NCI-H128 (cell line): ENCODE data around the gene EXOC3L1.

Source experiments
- DNase-seq: peaks from one replicate; lab custom pipeline; 2025; ENCODE audit not compliant: unreplicated experiment; lab: John Stamatoyannopoulos, UW

EXOC3L1 gene

DNA sequence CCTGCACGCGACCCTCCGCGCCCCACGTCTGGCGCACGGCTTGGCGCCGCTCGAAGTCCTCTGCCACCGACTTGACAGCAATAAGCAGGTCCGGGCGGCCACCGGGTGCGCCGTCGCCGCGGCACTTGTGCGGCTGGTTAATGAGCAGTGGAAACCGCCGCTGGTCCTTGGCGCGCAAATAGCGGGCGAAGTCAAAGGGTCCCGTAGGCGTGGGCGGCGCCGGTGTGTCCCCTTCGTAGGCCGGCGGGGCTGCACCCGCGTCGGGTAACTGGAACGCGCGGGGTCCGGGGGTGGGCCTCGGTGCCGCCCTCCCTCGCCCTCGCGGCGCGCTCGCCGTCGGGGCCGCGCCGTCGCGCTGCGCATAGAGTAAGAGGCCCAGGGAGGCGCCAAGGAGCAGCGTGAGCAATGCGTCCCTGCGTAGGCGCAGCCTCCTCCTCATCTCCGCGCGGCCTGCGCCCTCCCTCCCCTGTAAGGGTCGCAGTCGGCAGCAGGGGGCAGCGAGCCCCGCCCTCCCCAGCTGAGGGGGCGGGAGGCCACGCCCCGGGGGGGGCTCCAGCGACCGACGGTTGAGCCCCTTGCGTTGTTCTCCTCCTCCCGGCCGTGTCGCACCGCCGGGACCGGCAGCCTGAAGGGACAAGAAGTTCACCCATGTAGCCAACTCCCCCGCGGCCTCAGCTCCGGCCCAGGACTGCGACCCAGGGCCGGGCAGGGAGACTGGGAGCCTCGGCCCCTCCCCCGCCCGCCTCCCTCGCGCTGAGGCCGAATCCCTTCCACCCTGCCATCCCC is 39.7 kb downstream of the EXOC3L1 start:
- DNase-seq, result no peak

DNA sequence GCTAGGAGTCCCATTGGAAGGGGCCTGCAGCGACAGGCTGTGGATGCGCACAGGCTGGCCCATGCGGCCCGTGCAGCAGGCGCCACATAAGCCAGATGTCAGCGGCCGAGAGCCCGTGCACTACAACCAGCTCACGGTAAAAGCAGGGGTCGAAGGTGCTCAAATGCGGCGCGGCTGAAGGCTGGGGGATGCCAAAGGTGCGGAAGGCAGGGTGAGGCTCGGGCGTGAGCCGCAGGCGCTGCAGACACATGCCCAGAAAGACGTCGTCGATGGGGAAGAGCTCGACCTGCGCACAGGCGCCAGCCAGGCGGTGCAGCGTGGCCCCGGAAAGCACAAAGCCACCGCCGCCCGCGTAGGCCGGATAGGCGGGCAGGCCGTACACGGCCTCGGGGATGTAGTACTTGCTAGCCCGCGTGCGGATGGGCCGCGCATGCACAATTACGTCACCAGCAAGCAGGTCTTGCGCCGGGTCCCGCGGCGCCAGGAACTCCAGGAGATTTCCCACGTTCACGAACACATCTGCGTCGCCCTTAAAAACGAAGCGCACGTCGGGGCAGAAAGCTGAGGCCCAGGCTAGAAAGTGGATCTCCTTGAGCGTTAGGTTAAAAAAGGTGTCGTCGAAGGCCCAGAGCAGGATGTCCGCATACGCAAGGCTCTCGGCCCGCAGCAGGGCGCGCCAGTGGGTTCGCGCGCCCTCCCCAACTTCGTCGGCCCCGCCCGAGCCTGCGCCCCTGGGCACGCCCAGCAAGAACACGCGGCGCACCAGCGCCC is 40.5 kb downstream of the EXOC3L1 start:
- DNase-seq, result no peak

DNA sequence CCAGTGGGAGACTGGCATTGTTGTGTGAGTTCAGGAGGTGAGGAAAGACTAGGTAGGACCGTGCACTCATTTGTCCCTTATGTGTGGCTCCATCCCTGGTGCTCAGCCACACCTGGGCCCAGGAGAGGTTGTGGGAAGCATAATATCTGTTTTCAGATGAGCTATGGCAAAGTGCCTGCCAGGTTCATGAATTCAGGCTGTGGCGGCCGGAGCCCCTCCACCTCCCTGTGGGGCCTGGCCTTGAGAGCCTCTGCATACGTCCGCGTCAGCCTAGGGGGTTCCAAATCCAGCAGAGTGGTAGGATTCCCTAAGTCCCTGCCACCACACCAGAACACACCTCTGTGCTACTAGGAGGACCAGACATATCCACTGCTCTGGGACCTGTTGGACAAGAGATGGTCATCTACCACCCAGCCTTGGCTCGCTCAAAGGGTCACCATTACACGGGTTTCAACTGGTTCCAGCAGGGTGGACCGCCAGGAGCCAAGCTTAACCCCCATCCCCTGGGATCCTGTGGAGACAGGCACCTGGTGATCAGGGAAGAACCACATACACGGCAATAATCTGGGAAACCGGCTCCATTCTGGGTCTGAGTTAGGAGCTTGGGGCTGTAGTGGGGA is 41.2 kb downstream of the EXOC3L1 start:
- no peak for DNase-seq

DNA sequence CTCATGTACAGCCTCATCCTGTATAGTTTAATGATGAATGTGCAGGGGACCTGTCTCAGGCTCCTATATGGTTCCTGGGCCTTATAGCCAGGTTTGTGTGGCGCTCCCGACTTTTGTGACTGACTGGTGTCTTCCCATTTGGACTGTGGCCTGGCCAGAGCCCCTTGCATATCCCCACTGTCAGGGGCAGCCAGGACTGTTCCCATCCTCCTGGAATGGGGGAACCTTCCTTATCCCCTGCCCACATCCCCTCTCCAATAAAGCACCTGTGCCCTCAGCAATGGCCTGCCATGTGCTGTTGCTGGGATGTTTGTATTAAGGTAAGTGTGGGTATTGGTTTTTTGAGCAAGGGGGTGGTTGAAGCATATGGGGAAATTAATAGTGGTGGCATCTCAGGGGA is 41.7 kb downstream of the EXOC3L1 start:
- no peak for DNase-seq

DNA sequence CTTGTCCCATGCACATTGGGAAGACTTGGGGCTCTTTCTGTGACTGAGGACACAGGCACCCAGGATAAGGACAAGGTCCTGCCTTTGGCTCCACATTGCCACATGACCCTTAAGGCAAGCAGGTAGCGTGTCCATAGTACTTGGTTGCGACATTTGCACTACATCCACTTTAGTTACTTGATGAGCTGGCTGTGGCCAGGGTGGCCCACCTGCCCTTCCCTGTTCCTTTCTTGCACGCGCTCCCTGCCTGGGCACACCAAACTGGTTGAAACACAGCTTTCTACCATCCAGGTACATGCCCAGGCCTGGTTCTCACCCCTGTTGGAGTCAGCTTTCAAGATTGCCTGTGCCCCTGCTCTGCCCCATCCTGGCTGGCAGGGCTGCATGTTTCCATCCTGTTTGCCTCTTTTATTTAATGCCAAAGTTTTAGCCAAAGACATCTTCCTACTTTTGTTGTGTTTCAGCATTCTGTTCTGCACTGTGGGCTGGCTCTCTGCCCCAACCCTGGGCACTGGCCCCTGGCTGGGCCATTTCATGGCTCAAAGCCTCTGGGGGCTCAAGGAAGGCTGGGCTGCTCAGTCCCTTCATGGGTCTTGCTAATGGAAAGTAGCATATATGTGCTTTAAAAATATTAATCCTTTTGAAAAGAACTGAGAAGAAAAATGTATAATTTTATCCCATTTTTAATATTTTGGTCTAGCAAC is 42.3 kb downstream of the EXOC3L1 start:
- DNase-seq, result no peak

DNA sequence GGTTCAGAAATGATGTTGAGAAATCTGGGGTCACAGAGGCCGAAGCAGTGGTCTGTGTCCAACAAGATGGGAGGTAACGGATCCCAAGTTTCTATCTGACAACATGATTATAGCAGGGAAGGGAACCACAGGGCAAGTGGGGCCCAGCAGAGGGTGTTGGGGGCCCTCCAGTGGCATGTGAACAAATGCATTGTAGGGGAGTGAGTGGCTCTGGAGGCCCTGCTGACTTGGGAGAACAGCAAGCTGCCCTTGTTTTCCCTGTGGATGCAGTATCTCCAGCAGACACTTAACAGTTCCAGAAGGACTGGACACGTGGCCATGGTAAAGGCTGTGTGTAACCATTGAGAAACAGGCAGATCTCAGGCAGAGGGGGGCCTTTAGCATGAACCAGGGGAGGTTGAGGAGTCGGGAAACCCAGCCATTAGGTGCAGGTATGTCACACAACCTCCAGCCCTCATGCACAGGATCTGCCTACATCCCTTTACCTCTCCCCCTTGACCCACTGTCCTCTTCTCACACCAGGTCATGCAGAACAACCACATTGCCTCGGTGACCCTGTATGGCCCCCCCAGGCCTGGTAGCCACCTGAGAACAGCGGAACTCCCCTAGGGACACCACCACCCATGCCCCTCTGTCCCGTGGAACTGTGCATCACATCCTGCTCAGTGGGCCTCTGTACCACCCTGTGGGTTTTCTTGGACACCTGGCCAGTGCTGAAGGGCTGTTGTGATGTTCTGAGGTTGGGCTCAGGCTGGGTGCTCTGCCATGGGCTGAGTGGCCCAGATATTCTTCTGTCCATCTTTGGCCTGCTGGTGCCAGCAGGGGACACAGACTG is 43.2 kb downstream of the EXOC3L1 start:
- DNase-seq, result no peak

DNA sequence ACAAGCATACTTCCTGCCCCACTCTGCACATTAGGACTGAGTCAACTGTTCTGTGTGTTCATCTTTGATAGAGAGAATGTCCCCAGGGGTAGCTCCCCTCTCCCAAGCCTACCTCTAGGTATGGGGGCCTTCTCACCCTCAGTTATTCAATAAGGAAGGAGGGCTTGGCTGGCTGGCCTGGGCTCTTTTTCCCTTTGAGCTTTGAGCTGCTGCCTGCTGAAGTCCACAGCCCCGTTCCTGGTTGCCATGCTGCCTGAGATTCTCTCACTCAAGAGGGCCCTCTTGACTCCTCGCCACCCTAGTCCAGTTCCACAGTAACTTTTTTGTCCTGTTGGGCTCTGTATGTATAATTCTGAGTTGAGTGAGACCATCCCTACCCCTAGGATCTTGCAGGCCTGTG is 44.2 kb downstream of the EXOC3L1 start:
- DNase-seq, result no peak

DNA sequence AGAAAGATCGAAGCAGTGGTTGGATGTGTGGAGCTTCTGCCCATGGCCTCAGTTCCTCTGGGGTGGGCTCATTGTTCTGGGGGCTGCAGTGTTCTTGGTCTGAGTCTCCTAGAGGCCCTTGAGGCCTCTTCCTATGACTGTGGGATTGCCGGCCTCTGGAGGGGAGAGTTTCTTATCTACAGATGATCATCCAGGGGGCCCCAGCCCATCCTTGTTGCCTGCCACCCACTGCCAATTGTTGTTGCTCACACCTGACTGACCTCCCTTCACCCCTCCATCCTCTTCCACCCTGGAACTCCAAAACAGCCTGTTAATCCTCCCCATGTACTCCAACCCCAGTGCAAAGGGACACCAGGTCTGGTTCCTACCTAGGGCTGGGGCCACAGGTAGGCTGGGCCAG is 45.0 kb downstream of the EXOC3L1 start:
- no peak for DNase-seq

DNA sequence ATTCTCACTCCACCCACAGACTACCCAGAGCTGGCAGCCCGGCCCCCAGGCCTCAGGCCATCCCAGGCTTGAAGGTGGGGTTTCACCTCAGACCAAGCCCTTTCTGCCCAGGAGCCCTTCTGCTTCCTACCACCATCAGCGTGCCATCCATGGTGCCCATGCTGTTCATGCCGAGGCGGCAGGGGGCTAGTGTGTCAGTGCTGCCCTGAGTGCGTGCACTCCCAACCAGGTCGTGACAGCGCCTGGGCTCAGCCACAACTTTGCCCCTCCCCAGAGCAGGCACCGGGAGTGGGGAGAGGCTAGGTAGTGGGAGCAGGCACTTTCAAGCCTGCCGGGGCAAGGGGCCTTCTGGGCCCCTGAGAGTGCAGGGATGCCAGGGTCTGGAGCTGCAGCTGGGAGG is 47.6 kb downstream of the EXOC3L1 start:
- DNase-seq, result no peak

DNA sequence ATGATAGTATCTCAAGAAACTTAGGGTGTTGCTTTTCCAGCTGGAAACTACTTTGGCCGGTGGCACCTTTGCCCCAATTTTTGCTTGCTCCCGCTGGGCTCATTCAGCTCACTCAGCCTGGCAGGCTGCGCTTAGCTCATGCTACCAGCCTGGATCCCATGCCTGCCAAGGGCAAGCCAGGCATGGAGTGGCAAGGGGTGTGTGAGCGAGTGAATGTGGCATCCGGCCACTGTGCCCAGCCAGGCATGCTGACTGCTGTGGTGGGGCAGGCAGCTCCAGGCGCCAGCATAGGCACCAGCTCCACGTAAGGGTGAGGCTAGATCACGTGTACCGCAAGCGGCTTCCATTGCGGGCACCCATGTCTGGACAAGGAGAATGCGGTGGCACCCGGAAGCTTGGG is 48.5 kb downstream of the EXOC3L1 start:
- DNase-seq, result no peak

DNA sequence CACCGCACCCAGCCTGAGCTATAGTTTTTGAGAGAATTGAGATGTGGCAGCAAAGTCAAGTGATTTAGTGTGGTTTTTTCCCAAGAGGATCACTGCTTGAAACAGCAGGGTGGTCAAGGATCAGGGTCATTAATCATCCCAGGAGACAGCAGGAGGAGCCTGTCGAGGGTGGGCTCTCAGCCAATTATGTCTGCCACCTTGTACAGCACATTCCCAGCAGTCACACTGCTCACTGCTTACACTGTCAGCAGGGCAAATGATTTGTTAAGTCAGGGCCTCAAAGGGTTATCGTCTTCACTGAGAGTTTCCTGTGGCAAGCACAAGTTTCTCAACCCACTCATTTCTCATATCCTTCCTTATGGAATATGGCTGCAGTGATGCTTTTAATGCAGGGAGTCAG is 52.3 kb downstream of the EXOC3L1 start:
- DNase-seq, result no peak
